ENCODE measurements around the gene ENO1. TPM values are rescaled to one million over a fixed set of nuclear protein-coding genes. Genes with fewer than 3 reads are reported as not detected.

ENO1 gene
- total and polyA plus RNA-seq, 9 of the 15 experiments (the other 6 are each of a cell fraction or from before 2014, with no cell fraction given): 2,249 to 7,472 (median 2,868) TPM

DNA sequence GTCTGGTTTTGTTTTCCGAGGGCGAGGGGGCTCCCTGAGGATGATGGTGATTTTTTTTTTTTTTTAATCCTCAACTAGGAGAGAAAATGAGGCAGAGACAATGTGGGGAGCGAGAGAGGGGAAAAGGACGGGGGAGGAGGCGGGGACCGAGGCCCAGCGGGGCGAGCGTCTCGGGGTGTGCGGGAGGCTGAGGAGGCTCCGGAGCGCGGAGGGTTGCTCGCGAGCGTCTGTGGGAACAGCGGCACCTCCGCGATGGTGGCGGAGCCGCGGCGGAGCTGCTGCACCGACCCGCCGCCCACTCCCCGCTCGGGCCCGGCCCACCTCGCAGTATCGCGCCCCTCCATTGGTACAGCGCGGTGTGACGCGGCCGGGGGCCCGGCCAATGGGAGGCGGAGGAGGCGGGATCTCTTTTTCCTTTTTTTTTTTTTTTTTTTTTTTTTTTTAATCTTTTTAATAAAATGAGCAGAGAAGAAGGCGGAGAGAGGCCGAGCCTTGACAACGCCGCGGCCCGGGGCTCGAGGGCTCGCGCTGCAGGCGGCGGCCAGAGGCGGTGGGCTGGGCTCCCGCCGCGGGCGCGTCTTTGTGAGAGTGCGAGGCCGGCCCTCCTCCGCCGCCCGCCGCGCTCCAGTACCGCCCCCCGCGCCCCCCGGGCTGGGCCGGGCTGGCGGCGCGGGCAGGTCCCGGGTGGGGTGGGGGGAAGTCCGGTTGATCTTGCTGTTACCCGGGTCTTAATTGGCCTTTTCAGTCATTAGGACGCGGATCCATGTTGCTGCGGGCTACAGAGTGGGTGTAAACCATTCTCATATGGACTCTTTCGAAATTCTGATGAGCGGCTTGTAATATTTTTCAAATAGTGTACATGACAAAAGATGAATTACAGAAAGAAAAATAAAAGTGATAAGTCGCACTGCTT is 60.8 kb downstream of the ENO1 start, which contains the start of gene RERE (continued):
- TF ChIP-seq C11orf30 (IDR thresholded peaks at IDR 0.05; ENCODE audit: low read depth) (0 out of 2 replicates have a peak, but pooled peaks have one; percentile 18), NRF1 (conservative IDR thresholded peaks at IDR 0.05 in 1 of 2, IDR thresholded peaks at IDR 0.05 in 1 of 2) (peak; percentile 10 to 18; a peak in 2 of 4 replicates), PURB (CRISPR knock-in tag; IDR thresholded peaks at IDR 0.05; ENCODE audit: low read depth) (no peak), FUS (optimal IDR thresholded peaks at IDR 0.05; ENCODE audit: low read depth, low read length) (no peak), XRCC5 (IDR thresholded peaks at IDR 0.05; ENCODE audit: low read depth, low read length) (no peak; the same call in 1 of the 2 replicates), NFRKB (IDR thresholded peaks at IDR 0.05; ENCODE audit: low read depth) (peak; percentile 74), L3MBTL2 (IDR thresholded peaks at IDR 0.05) (peak; percentile 78), MCM3 (IDR thresholded peaks at IDR 0.05) (no peak), RBM14 (IDR thresholded peaks at IDR 0.05; ENCODE audit: borderline replicate concordance, insufficient read depth, low read depth, low read length) (no peak), CBFA2T3 (IDR thresholded peaks at IDR 0.05) (no peak), ZFP36 (IDR thresholded peaks at IDR 0.05; ENCODE audit: low read depth, low read length, partially characterized antibody) (peak; percentile 6), NFXL1 (CRISPR knock-in tag; IDR thresholded peaks at IDR 0.05) (no peak), BCOR (IDR thresholded peaks at IDR 0.05) (peak; percentile 80), FOXP1 (CRISPR knock-in tag; IDR thresholded peaks at IDR 0.05) (peak; percentile 27; the same call in 1 of the 2 replicates), ATF7 (IDR thresholded peaks at IDR 0.05) (no peak), RAD51 (IDR thresholded peaks at IDR 0.05; ENCODE audit: borderline replicate concordance, low read depth) (no peak), FOS (IDR thresholded peaks at IDR 0.05; ENCODE audit: extremely low read depth, insufficient read length) (peak; percentile 92), TFAM (CRISPR knock-in tag; conservative IDR thresholded peaks at IDR 0.05) (no peak), ZNF717 (CRISPR knock-in tag; IDR thresholded peaks at IDR 0.05) (no peak), ELF4 (CRISPR knock-in tag; IDR thresholded peaks at IDR 0.05) (no peak), GATAD2A (IDR thresholded peaks at IDR 0.05) (peak; percentile 70; the same call in 1 of the 2 replicates), GABPB1 (CRISPR knock-in tag; IDR thresholded peaks at IDR 0.05) (peak; percentile 70), ZNF23 (CRISPR knock-in tag; IDR thresholded peaks at IDR 0.05) (no peak), THRAP3 (IDR thresholded peaks at IDR 0.05; ENCODE audit: borderline replicate concordance) (no peak), CREB1 (IDR thresholded peaks at IDR 0.05) (peak; percentile 79), CREB1 (CRISPR knock-in tag; IDR thresholded peaks at IDR 0.05) (peak; percentile 92), PRPF4 (IDR thresholded peaks at IDR 0.05; ENCODE audit: insufficient read depth, low read depth, low read length, poor library complexity, severe bottlenecking) (no peak), HLTF (IDR thresholded peaks at IDR 0.05) (peak; percentile 88; the same call in 1 of the 2 replicates), FIP1L1 (IDR thresholded peaks at IDR 0.05; ENCODE audit: low read depth, low read length, poor library complexity, severe bottlenecking) (no peak), RBM17 (IDR thresholded peaks at IDR 0.05; ENCODE audit: borderline replicate concordance, low read depth, low read length) (no peak), ZNF212 (CRISPR knock-in tag; IDR thresholded peaks at IDR 0.05) (no peak)
- TF ChIP-seq, protein P1, sequence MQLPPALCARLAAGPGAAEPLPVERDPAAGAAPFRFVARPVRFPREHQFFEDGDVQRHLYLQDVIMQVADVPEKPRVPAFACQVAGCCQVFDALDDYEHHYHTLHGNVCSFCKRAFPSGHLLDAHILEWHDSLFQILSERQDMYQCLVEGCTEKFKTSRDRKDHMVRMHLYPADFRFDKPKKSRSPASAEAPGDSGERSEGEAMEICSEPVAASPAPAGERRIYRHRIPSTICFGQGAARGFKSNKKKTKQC (CRISPR knock-in tag; IDR thresholded peaks at IDR 0.05): 0 out of 2 replicates have a peak, but pooled peaks have one; percentile 27
- TF ChIP-seq, protein P2, sequence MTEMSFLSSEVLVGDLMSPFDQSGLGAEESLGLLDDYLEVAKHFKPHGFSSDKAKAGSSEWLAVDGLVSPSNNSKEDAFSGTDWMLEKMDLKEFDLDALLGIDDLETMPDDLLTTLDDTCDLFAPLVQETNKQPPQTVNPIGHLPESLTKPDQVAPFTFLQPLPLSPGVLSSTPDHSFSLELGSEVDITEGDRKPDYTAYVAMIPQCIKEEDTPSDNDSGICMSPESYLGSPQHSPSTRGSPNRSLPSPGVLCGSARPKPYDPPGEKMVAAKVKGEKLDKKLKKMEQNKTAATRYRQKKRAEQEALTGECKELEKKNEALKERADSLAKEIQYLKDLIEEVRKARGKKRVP (CRISPR knock-in tag; IDR thresholded peaks at IDR 0.05): no peak
